NCI-H446 treated with DMSO at 0.1 percent for 48 hours (cell line): Measurements from ENCODE around the gene STK32B.

Experiments used
- DNase-seq: peaks from one replicate; lab custom pipeline; 2025; lab: John Stamatoyannopoulos, UW

The STK32B gene

DNA sequence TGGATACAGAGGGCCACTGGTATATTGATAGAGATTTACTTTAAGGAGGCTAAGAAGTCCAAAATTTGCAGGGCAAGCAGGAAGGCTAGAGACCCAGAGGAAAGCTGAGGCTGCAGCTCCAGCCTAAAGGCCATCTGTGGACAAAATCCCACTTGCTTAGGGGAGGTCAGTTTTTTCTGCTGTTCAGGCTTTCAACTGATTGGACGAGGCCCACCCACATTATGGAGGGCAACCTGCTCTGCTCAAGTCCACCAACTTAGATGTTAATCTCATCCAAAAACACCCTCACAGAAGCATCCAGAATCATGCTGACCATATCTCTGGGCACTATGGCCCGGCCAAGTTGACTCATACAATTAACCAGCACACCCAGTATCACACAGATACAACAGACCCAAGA is 480.8 kb downstream of the STK32B start:
- DNase-seq = no peak

DNA sequence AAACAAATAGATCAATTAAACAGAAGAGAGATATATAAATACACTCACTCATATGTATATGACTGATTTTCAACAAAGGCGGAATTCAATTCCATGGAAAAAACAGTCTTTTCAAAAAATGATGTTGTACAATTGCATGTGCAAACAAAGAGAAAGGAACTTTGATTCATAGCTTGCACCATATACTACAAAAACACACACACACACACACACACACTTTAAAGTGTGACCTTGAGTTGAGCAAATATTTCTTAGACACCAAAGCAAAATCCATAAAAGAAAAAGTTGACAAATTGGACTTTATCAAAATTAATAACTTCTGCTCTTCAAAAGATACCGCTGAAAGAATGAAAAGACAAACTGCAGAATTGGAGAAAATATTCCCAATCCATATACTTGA is 488.3 kb downstream of the STK32B start:
- DNase-seq = no peak

DNA sequence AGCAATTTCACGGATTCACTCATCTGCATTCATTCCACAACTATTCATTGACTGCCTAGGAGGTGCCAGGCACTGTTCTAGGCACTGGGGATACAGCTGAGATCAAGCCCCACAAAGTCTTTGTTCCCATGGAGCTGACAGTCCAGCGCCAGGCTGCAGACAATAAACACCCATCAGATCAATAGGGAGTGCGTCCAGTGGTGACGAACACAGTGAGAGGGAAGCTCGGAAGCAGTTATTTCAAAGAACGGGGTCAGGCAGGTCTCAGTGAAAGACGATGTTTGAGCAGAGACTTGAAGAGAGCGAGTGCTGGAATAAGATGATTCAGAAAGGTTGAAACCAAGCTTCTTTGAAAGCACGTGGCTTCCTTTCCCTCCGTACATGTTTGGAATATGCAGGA is 489.9 kb downstream of the STK32B start:
- DNase-seq = no peak

- no peak for DNase-seq
Observed at GRCh38 chr4:5543681-5544080, 492.4 kb downstream of the STK32B start.

DNA sequence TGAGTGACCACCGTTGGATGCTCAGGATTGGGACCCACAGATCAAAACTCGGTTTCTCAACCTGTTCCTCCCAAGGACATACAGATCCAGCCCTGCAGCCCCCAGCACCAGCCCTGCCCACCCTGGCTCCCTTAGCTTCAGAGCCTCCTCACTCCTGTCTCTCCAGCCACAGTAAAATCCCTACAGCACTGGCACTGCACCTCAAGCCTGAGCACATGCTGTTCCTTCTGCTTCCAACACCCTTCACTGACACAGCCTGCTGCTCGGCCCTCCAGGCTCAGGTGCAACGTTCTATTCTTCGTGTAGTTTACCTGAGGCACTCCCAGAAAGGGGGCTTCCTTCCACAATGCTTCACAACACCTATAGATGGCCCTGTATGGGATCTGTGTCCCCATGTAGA is 493.5 kb downstream of the STK32B start:
- DNase-seq = no peak

DNA sequence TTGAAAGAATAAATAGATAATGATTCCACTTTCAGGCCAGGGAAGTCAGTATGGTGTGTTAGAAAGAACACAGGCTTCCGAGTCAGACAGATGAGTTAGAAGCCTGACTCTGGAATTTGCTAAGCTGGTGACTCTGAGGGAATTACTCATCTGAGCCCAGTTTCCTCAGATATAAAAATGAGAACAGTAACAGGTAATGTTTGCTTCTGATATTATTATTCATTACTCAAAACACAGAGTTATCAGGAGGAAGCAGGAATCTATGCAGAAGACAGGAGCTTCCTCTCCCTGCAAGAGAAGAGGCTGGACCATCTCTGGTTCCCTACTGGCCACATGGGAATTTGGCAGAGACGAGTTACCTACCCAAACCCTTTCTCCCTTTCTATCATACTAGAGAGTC is 494.0 kb downstream of the STK32B start:
- no peak for DNase-seq

DNA sequence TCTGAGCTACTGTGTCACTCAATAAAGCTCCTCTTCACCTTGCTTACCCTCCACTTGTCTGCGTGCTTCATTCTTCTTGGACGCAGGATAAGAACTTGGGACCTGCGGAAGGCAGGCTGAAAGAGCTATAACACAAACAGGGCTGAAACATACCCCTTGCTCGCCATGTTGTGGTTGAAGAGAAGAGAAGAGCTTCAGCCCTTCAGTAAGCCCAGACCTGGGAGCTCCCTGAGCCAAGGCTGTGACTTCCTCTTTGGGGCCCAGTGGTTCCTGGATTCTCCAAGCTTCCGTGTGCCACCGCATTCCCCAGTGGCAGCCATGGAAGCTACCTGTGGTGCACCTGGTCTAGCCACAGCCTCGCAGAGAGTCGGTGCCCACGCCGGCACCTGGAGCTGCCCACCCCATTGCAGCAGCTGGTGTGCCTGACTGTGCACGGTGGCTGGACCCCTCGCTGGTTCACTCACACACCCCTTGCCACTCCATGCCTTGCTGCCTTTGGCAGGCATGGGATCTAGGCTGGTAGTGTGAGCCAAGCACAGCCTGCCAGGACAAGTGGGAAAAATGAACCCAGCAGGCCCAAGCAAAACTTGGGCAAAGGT is 496.5 kb downstream of the STK32B start:
- no peak for DNase-seq
